ENCODE data around the gene STIP1. TPM values are rescaled to one million over a fixed set of nuclear protein-coding genes. Genes with fewer than 3 reads are reported as not detected.
A peak's percentile ranks its signal among the peaks of the same experiment; 100 is the strongest.

The STIP1 gene
- total RNA-seq, 1 donor from 2014 or later: 200 TPM

DNA sequence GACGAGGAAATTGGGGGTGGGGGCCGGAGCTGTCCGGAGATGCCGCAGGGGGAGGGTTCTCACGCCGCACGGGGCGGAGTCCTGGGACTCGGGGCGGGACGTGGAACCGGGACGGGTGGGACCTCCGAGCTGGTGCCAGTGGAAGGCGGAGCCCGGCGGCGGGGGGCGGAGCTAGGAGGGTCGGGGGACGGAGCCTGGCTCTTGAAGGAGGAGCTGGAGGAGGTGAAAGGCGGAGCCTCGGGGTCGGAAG is 55.2 kb downstream of the STIP1 start:
- no peak for FAIRE-seq
- Mint-ChIP-seq H3K27me3 (ENCODE audit: low read depth, unreplicated experiment) (no peaks in the 10 kb centered on the region), H3K4me3 (ENCODE audit: unreplicated experiment) (peak overlapping the region; percentile 91), H3K4me1 (ENCODE audit: low read depth, unreplicated experiment) (peaks cover 18% of the 10 kb centered on the region), H3K27ac (ENCODE audit: unreplicated experiment) (peak overlapping the region; percentile 26), H3K9me3 (ENCODE audit: unreplicated experiment) (no peaks in the 10 kb centered on the region), H3K36me3 (ENCODE audit: low read depth, unreplicated experiment) (peaks cover 9% of the 10 kb centered on the region)
- peaks cover 37% of the 10 kb centered on the region for H3K4me1 ChIP-seq (ENCODE audit: insufficient read depth, low read length)
- no peaks in the 10 kb centered on the region for H3K9me3 ChIP-seq (ENCODE audit: insufficient read depth, low read depth, low read length)
- peaks cover 48% of the 10 kb centered on the region for H3K79me2 ChIP-seq (ENCODE audit: insufficient read depth, low read length)
- H3K27me3 ChIP-seq (ENCODE audit: insufficient read depth, low read length): no peaks in the 10 kb centered on the region
- peak overlapping the region; percentile 88 for H3K9ac ChIP-seq (ENCODE audit: low read length)
- H4K20me1 ChIP-seq (ENCODE audit: insufficient read depth, low read length): peaks cover 28% of the 10 kb centered on the region
- H2AFZ ChIP-seq (ENCODE audit: low read depth, low read length): peak overlapping the region; percentile 69
- H3K4me3 ChIP-seq (ENCODE audit: insufficient read depth, low read depth, low read length): peak overlapping the region; percentile 84
- TF ChIP-seq, protein P1, sequence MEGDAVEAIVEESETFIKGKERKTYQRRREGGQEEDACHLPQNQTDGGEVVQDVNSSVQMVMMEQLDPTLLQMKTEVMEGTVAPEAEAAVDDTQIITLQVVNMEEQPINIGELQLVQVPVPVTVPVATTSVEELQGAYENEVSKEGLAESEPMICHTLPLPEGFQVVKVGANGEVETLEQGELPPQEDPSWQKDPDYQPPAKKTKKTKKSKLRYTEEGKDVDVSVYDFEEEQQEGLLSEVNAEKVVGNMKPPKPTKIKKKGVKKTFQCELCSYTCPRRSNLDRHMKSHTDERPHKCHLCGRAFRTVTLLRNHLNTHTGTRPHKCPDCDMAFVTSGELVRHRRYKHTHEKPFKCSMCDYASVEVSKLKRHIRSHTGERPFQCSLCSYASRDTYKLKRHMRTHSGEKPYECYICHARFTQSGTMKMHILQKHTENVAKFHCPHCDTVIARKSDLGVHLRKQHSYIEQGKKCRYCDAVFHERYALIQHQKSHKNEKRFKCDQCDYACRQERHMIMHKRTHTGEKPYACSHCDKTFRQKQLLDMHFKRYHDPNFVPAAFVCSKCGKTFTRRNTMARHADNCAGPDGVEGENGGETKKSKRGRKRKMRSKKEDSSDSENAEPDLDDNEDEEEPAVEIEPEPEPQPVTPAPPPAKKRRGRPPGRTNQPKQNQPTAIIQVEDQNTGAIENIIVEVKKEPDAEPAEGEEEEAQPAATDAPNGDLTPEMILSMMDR (IDR thresholded peaks at IDR 0.05; ENCODE audit: insufficient read depth, low read depth, low read length): no peak
- no peak for TF ChIP-seq EZH2 (IDR thresholded peaks at IDR 0.05; ENCODE audit: insufficient read depth, low read length)
- peak overlapping the region; percentile 94 for H3K27ac ChIP-seq (ENCODE audit: low read depth, low read length)
- peaks cover 14% of the 10 kb centered on the region for H3K36me3 ChIP-seq (ENCODE audit: insufficient read depth, low read length)
- H3K4me2 ChIP-seq (ENCODE audit: low read length): peak overlapping the region; percentile 99
- DNase-seq (ENCODE audit: low read depth): no peak

DNA sequence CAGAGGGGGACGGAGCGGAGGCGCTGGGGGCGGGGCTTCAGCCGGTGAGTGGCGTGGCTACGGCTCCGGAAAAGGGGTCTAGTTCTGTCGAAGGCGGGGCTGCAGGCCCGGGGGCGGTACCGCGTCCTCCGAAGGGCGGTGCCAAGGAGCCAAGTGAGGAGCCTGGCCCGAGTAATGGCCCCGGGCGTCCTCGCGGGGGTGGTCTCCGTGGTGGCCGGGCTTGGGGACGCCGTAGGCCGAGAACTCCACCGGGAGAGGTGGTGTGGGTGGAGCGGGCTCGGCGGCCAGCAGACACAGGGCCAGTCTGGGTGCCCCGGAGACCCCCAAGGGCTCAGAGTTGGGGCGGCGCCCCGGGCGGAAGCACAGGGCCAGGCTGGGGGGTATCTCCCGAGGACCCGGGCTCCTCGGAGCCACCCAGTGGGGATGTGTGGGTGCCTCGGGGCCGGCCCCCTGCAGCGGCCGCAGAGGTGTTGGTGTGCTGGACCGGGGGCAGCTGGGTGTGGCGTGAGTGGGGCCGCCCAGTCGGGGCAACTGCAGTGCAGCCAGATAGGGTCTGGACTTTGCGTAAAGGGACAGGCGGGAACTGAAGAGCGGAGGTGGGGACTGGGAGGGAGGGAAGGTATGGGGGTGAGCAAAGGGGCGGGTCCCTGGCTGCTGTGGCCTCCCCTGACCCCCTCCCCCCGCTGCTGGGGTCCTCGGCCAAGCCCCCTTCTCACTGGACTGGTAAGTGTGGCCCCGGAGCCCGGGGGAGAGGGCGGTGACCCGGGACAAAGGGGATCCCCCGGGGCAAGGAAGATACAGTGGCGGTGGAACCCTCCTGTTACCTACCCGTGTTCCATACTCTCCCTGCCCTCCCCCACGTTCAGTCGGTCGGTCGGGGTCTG is 55.8 kb downstream of the STIP1 start:
- Mint-ChIP-seq H3K27me3 (ENCODE audit: low read depth, unreplicated experiment) (no peaks in the 10 kb centered on the region), H3K4me3 (ENCODE audit: unreplicated experiment) (peak overlapping the region; percentile 91), H3K4me1 (ENCODE audit: low read depth, unreplicated experiment) (peaks cover 18% of the 10 kb centered on the region), H3K36me3 (ENCODE audit: low read depth, unreplicated experiment) (peaks cover 9% of the 10 kb centered on the region), H3K9me3 (ENCODE audit: unreplicated experiment) (no peaks in the 10 kb centered on the region), H3K27ac (ENCODE audit: unreplicated experiment) (peak overlapping the region; percentile 75)
- Histone ChIP-seq H3K9ac (ENCODE audit: low read length) (peak overlapping the region; percentile 88), H3K4me1 (ENCODE audit: insufficient read depth, low read length) (peaks cover 37% of the 10 kb centered on the region), H3K4me2 (ENCODE audit: low read length) (peak overlapping the region; percentile 99), H4K20me1 (ENCODE audit: insufficient read depth, low read length) (peaks cover 28% of the 10 kb centered on the region), H3K36me3 (ENCODE audit: insufficient read depth, low read length) (peaks cover 14% of the 10 kb centered on the region), H3K79me2 (ENCODE audit: insufficient read depth, low read length) (peaks cover 50% of the 10 kb centered on the region), H3K27ac (ENCODE audit: low read depth, low read length) (peak overlapping the region; percentile 73), H3K9me3 (ENCODE audit: insufficient read depth, low read depth, low read length) (no peaks in the 10 kb centered on the region), H2AFZ (ENCODE audit: low read depth, low read length) (peak overlapping the region; percentile 18), H3K4me3 (ENCODE audit: insufficient read depth, low read depth, low read length) (peak overlapping the region; percentile 84), H3K27me3 (ENCODE audit: insufficient read depth, low read length) (no peaks in the 10 kb centered on the region)
- no peak for FAIRE-seq
- peak; percentile 94 for DNase-seq (ENCODE audit: low read depth)
- no peak for TF ChIP-seq EZH2 (IDR thresholded peaks at IDR 0.05; ENCODE audit: insufficient read depth, low read length)
- TF ChIP-seq, protein P1 (IDR thresholded peaks at IDR 0.05; ENCODE audit: insufficient read depth, low read depth, low read length): no peak

Measured in astrocyte (in vitro differentiated cells and primary cell).